Liver (tissue), 3 donors: ENCODE measurements around the gene GGACT.

ENCODE experiments used
- GABPA ChIP-seq, 2 donors: IDR thresholded peaks in 1 of 2; conservative IDR thresholded peaks in 1 of 2; 2 replicates each; pipeline ENCODE4 v1.6.1; 2016; ENCODE audit warnings: antibody characterized with exemption in 2 of 2, mild to moderate bottlenecking in 1 of 2, moderate library complexity in 1 of 2
- JUND ChIP-seq, 2 donors: IDR thresholded peaks; 2 replicates each; pipeline ENCODE4 v1.6.1; 2016; ENCODE audit warnings: antibody characterized with exemption in 2 of 2
- MAX ChIP-seq: IDR thresholded peaks from 2 replicates; pipeline ENCODE4 v1.6.1; 2016; ENCODE audit warnings: antibody characterized with exemption
- SP1 ChIP-seq: IDR thresholded peaks from 2 replicates; pipeline ENCODE4 v1.6.1; 2018; ENCODE audit warnings: antibody characterized with exemption, mild to moderate bottlenecking
- TAF1 ChIP-seq: conservative IDR thresholded peaks from 2 replicates; pipeline ENCODE4 v1.6.1; 2016; ENCODE audit warnings: antibody characterized with exemption, mild to moderate bottlenecking
- TF ChIP-seq, protein P1 (sequence below): fragments of 150-350 bp; IDR thresholded peaks from 2 replicates; pipeline ENCODE4 v1.5.1; 2017; ENCODE audit warnings: improper control_type of control experiment, low read depth, low read length; ENCODE audit not compliant: missing input control
- TF ChIP-seq, protein P2 (sequence below): IDR thresholded peaks from 2 replicates; pipeline ENCODE4 v1.6.1; 2016; ENCODE audit warnings: antibody characterized with exemption
- donor health status: healthy.
- donor health status: healthy.

- TF ChIP-seq MAX (no peak), TAF1 (no peak), JUND (IDR thresholded peaks at IDR 0.05) (no peak), SP1 (no peak), GABPA (IDR thresholded peaks at IDR 0.05 in 1 of 2, conservative IDR thresholded peaks at IDR 0.05 in 1 of 2) (no peak)
- TF ChIP-seq, protein P1, sequence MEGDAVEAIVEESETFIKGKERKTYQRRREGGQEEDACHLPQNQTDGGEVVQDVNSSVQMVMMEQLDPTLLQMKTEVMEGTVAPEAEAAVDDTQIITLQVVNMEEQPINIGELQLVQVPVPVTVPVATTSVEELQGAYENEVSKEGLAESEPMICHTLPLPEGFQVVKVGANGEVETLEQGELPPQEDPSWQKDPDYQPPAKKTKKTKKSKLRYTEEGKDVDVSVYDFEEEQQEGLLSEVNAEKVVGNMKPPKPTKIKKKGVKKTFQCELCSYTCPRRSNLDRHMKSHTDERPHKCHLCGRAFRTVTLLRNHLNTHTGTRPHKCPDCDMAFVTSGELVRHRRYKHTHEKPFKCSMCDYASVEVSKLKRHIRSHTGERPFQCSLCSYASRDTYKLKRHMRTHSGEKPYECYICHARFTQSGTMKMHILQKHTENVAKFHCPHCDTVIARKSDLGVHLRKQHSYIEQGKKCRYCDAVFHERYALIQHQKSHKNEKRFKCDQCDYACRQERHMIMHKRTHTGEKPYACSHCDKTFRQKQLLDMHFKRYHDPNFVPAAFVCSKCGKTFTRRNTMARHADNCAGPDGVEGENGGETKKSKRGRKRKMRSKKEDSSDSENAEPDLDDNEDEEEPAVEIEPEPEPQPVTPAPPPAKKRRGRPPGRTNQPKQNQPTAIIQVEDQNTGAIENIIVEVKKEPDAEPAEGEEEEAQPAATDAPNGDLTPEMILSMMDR, result no peak
- TF ChIP-seq, protein P2, sequence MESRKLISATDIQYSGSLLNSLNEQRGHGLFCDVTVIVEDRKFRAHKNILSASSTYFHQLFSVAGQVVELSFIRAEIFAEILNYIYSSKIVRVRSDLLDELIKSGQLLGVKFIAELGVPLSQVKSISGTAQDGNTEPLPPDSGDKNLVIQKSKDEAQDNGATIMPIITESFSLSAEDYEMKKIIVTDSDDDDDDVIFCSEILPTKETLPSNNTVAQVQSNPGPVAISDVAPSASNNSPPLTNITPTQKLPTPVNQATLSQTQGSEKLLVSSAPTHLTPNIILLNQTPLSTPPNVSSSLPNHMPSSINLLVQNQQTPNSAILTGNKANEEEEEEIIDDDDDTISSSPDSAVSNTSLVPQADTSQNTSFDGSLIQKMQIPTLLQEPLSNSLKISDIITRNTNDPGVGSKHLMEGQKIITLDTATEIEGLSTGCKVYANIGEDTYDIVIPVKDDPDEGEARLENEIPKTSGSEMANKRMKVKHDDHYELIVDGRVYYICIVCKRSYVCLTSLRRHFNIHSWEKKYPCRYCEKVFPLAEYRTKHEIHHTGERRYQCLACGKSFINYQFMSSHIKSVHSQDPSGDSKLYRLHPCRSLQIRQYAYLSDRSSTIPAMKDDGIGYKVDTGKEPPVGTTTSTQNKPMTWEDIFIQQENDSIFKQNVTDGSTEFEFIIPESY, result no peak
Measured at GRCh38 chr13:100637796-100638195, 49.2 kb upstream of the GGACT start.
